OCI-LY7 (cell line): Measurements from ENCODE around the gene PEPD. TPM values are rescaled to one million over a fixed set of nuclear protein-coding genes. Genes with fewer than 3 reads are reported as not detected.

Source experiments
- BruUV-seq: library from RNA; stranded (reverse); fragments of 400-500 nt; replicated peaks from 2 replicates; lab custom pipeline; 2021; lab: Mats Ljungman, UMichigan
- CTCF ChIA-PET: fragments of 300-600 bp; sonication (Branson Sonifier 250); formaldehyde crosslinking; loops from one replicate; lab custom pipeline; 2022; ENCODE audit warnings: antibody characterized with exemption; ENCODE audit not compliant: unreplicated experiment; lab: Charles Lee
- POLR2A ChIA-PET: fragments of 300-600 bp; sonication (Branson Sonifier 250); formaldehyde crosslinking; loops from one replicate; lab custom pipeline; 2022; ENCODE audit warnings: antibody characterized with exemption; lab: Charles Lee
- DNase-seq: peaks from one replicate; pipeline ENCODE4 v3.0.0-alpha.2; 2015; ENCODE audit warnings: low spot score
- H2AFZ ChIP-seq: fragments of 200-600 bp; sonication (generic), shearing (Covaris generic); 2 replicates; pipeline ENCODE4 v1.6.1; 2014; ENCODE audit warnings: mild to moderate bottlenecking, antibody characterized with exemption, low read length, moderate library complexity
- H3K27ac ChIP-seq: fragments of 200-600 bp; sonication (generic); 2 replicates; pipeline ENCODE4 v1.5.1; 2014; ENCODE audit warnings: mixed run types, low read depth, mild to moderate bottlenecking, moderate library complexity, low read length, inconsistent platforms; ENCODE audit not compliant: poor library complexity, severe bottlenecking
- H3K36me3 ChIP-seq: fragments of 200-600 bp; sonication (generic); 2 replicates; pipeline ENCODE4 v1.6.1; 2014; ENCODE audit warnings: mild to moderate bottlenecking, antibody characterized with exemption, low read length, moderate library complexity, mixed read lengths; ENCODE audit not compliant: insufficient read depth
- H3K4me1 ChIP-seq: fragments of 200-600 bp; sonication (generic); 2 replicates; pipeline ENCODE4 v1.5.1; 2014; ENCODE audit warnings: mild to moderate bottlenecking, low read length; ENCODE audit not compliant: insufficient read depth, poor library complexity, severe bottlenecking
- H3K4me2 ChIP-seq: fragments of 200-600 bp; sonication (generic); 2 replicates; pipeline ENCODE4 v1.6.1; 2014; ENCODE audit warnings: mild to moderate bottlenecking, low read length
- H3K4me3 ChIP-seq: fragments of 200-600 bp; sonication (generic); 2 replicates; pipeline ENCODE4 v1.5.1; 2014; ENCODE audit warnings: mild to moderate bottlenecking, low read depth, low read length; ENCODE audit not compliant: poor library complexity, severe bottlenecking
- H3K79me2 ChIP-seq: fragments of 200-600 bp; sonication (generic); 2 replicates; pipeline ENCODE4 v1.6.1; 2016; ENCODE audit warnings: low read depth, mild to moderate bottlenecking, low read length, moderate library complexity, mixed read lengths; ENCODE audit not compliant: insufficient read depth
- H3K9me2 ChIP-seq: fragments of 200-600 bp; sonication (generic); 2 replicates; pipeline ENCODE4 v1.6.1; 2016; ENCODE audit warnings: mild to moderate bottlenecking, low read length, mixed read lengths; ENCODE audit not compliant: insufficient read depth
- H3K9me3 ChIP-seq: fragments of 200-600 bp; sonication (generic); 2 replicates; pipeline ENCODE4 v1.6.1; 2014; ENCODE audit warnings: mild to moderate bottlenecking, mixed run types, low read length, mixed read lengths
- H4K20me1 ChIP-seq: fragments of 200-600 bp; sonication (generic); 2 replicates; pipeline ENCODE4 v1.6.1; 2014; ENCODE audit warnings: mild to moderate bottlenecking, antibody characterized with exemption, low read length, moderate library complexity, mixed read lengths; ENCODE audit not compliant: insufficient read depth
- CTCF ChIP-seq: fragments of 200-600 bp; sonication (generic); conservative IDR thresholded peaks from 2 replicates; pipeline ENCODE4 v1.5.1; 2014; ENCODE audit warnings: mild to moderate bottlenecking, antibody characterized with exemption, low read length, moderate library complexity, mixed read lengths
- EZH2phosphoT487 ChIP-seq: fragments of 200-600 bp; sonication (generic); IDR thresholded peaks from 2 replicates; pipeline ENCODE4 v1.6.1; 2018; ENCODE audit warnings: low read depth, borderline replicate concordance, mild to moderate bottlenecking, mixed run types, antibody characterized with exemption, low read length, moderate library complexity, mixed read lengths
- intact Hi-C: fragments of 100-400 bp; cut with micrococcal nuclease; formaldehyde crosslinking; loops from one replicate; pipeline ENCODE4 v1.10.0; 2022; ENCODE audit not compliant: unreplicated experiment
- total RNA-seq, 2 experiments: library from RNA; depleted of rRNA in 1 of 2; stranded (reverse); fragments of >200 nt in 1 of 2; shearing (Covaris generic) in 1 of 2; gene quantifications; 2 replicates each; pipeline ENCODE4 v1.2.3, GENCODE V29; 2014 to 2022

Gene PEPD
- total RNA-seq, 2 experiments from 2014 or later, result 24.4 to 29.7 TPM

DNA sequence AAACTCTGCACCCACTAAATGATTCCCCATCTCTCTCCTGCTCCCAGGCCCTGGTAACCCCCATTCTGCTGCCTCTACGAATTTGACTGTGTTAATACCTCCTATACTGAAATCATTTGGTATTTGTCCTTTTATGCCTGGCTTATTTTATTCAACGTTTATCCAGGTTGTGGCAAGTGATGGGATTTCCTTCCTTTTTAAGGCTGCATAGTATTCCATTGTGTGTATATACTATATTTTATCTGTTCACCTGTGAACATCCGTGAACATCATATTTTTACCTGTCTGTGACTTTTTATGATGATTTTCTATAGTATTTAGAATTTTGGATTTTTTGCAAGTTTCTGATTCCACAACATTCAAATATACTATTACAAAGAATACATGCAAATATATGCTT, 162.0 kb downstream of the PEPD start:
- no TSS peak for BruUV-seq
- Histone ChIP-seq H2AFZ (no peak overlapping the region), H3K79me2 (no peaks in the 10 kb centered on the region), H3K4me2 (no peak overlapping the region), H3K4me1 (no peaks in the 10 kb centered on the region), H3K36me3 (no peaks in the 10 kb centered on the region), H3K9me3 (no peaks in the 10 kb centered on the region), H4K20me1 (no peaks in the 10 kb centered on the region), H3K27ac (no peak overlapping the region), H3K9me2 (no peaks in the 10 kb centered on the region), H3K4me3 (no peak overlapping the region)
- TF ChIP-seq CTCF (no peak), EZH2phosphoT487 (no peak)
- ChIA-PET POLR2A (interaction anchor here (0.9 kb wide), 1 partner anchor 10 kb away, joined by 3 read pairs; no protein-coding TSS in a partner anchor), CTCF (no interaction called here)
- intact Hi-C loops, result no loop called here
- DNase-seq, result no peak

DNA sequence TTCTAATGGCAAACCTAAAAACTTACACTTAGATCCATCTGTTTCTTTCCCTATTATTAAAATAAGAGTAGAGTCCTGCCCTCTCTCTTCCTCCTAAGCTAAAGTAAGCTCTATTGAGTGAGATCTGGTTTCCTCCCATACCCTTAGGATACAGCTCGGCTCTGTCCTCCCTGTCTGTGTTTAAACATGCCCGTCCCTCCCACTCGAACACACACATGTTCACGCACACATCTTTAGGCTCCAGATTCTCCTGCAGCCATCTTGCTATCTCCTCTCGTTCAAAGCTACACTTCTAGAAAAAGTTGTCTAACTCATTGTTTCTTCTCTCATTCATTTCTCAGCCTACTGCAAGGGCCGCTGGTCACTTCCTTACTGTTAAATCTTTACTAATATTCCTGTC, 163.2 kb downstream of the PEPD start:
- Histone ChIP-seq H3K4me3 (no peak overlapping the region), H4K20me1 (no peaks in the 10 kb centered on the region), H3K36me3 (no peaks in the 10 kb centered on the region), H3K4me2 (no peak overlapping the region), H3K79me2 (no peaks in the 10 kb centered on the region), H3K9me2 (no peaks in the 10 kb centered on the region), H3K4me1 (no peaks in the 10 kb centered on the region), H3K27ac (no peak overlapping the region), H2AFZ (no peak overlapping the region), H3K9me3 (no peaks in the 10 kb centered on the region)
- ChIA-PET CTCF (no interaction called here), POLR2A (interaction anchor here (0.5 to 0.7 kb wide), 2 partner anchors 589 to 1982 kb away, joined by 3 read pairs; no protein-coding TSS in a partner anchor)
- no peak for DNase-seq
- intact Hi-C loops, result no loop called here
- BruUV-seq, result no TSS peak
- TF ChIP-seq CTCF (no peak), EZH2phosphoT487 (no peak)

DNA sequence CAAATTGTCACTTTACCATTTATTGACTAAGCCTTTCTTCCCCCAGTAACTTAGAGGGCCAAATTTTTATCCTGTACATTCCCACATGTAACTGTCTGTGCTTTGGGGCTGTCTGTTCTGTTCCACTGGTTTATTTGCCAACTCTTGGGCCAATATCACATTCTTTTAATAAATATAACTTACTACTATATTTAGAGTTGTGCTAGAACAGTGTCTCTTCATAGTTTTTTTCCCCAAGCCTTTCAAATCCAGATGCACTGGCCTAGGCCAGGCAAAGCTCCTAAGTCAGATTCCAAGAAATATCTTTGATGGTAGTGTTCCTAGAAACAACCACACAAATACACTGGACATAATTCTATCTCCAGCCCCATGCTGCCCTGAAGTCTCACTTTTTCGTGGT, 164.0 kb downstream of the PEPD start:
- DNase-seq, result no peak
- POLR2A ChIA-PET, result interaction anchor here (0.7 kb wide), 1 partner anchor 1981 kb away, joined by 3 read pairs; no protein-coding TSS in a partner anchor
- Histone ChIP-seq H3K4me3 (no peak overlapping the region), H3K4me1 (no peaks in the 10 kb centered on the region), H3K79me2 (no peaks in the 10 kb centered on the region), H3K27ac (no peak overlapping the region), H3K9me2 (no peaks in the 10 kb centered on the region), H3K4me2 (no peak overlapping the region), H2AFZ (no peak overlapping the region), H3K36me3 (no peaks in the 10 kb centered on the region), H4K20me1 (no peaks in the 10 kb centered on the region), H3K9me3 (no peaks in the 10 kb centered on the region)
- CTCF ChIA-PET, result no interaction called here
- TF ChIP-seq CTCF (no peak), EZH2phosphoT487 (no peak)
- intact Hi-C loops, result no loop called here
- BruUV-seq, result no TSS peak
